ENCODE measurements around the gene USP37. TPM values are rescaled to one million over a fixed set of nuclear protein-coding genes. Genes with fewer than 3 reads are reported as not detected.

The USP37 gene, protein sequence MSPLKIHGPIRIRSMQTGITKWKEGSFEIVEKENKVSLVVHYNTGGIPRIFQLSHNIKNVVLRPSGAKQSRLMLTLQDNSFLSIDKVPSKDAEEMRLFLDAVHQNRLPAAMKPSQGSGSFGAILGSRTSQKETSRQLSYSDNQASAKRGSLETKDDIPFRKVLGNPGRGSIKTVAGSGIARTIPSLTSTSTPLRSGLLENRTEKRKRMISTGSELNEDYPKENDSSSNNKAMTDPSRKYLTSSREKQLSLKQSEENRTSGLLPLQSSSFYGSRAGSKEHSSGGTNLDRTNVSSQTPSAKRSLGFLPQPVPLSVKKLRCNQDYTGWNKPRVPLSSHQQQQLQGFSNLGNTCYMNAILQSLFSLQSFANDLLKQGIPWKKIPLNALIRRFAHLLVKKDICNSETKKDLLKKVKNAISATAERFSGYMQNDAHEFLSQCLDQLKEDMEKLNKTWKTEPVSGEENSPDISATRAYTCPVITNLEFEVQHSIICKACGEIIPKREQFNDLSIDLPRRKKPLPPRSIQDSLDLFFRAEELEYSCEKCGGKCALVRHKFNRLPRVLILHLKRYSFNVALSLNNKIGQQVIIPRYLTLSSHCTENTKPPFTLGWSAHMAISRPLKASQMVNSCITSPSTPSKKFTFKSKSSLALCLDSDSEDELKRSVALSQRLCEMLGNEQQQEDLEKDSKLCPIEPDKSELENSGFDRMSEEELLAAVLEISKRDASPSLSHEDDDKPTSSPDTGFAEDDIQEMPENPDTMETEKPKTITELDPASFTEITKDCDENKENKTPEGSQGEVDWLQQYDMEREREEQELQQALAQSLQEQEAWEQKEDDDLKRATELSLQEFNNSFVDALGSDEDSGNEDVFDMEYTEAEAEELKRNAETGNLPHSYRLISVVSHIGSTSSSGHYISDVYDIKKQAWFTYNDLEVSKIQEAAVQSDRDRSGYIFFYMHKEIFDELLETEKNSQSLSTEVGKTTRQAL
- 7.9 TPM for total RNA-seq (2013)
- polyA plus RNA-seq (1 to 10 TPM; 2.7 to 4.9 (median 2.7) TPM), polyA minus RNA-seq (2.9 and 4.6 TPM in 2 replicates), total RNA-seq (43.0 to 115 (median 65.8) reads per million in 11 experiments)

- H3K4me3 ChIP-seq (replicated peaks in 1 of 3; ENCODE audit: low read depth in 2 of 3, low read length in 3 of 3) = peak within 1 kb of the TSS; percentile 77 to 86 (median 77)
- peaks cover 22% of the 10 kb centered on the region in 2 donors for H3K36me3 Mint-ChIP-seq
- intact Hi-C loops (cut with micrococcal nuclease) = loop anchor here (10.0 kb wide), 3 partner anchors 164 to 294 kb away; partner anchors contain the start of genes AAMP (in 1 of the 2), CTDSP1 (in 1 of the 2) and PNKD (in 1 of the 2)
- peak within 1 kb of the TSS; percentile 76 for H3K4me2 ChIP-seq (replicated peaks; ENCODE audit: extremely low read depth, low read length, poor library complexity, severe bottlenecking)
- H3K9me3 Mint-ChIP-seq = no peaks in the 10 kb centered on the region
- H3K27ac ChIP-seq (ENCODE audit: low read depth in 1 of 2, low read length in 2 of 2) = peak within 1 kb of the TSS; percentile 92 to 96
- H4K20me1 ChIP-seq (ENCODE audit: insufficient read depth, low read length) = peaks cover 13% of the 10 kb centered on the region
- H3K27me3 ChIP-seq (ENCODE audit: control insufficient read depth in 2 of 2, insufficient read depth in 2 of 2, low read length in 2 of 2) = no peaks in the 10 kb centered on the region
- no peaks in the 10 kb centered on the region for H3K27me3 Mint-ChIP-seq (ENCODE audit: low read depth in 3 of 3)
- H3K4me1 Mint-ChIP-seq = peaks cover 45% of the 10 kb centered on the region
- H2AFZ ChIP-seq (ENCODE audit: insufficient read depth, low read depth, low read length, poor library complexity, severe bottlenecking) = peak within 1 kb of the TSS; percentile 78
- WGBS (ENCODE audit: insufficient coverage) = under 1% methylated on average over 69 of the region's 77 CpGs
- H3K9ac ChIP-seq (ENCODE audit: insufficient read depth, low read length, poor library complexity, severe bottlenecking) = peak within 1 kb of the TSS; percentile 93
- H3K36me3 ChIP-seq (replicated peaks in 1 of 2; ENCODE audit: control insufficient read depth in 1 of 2, insufficient read depth in 2 of 2, low read length in 2 of 2) = peaks cover 5 to 18% of the 10 kb centered on the region in 2 donors
- peak; percentile 98 to 99 (median 99) for DNase-seq
- TF ChIP-seq CTCF (IDR thresholded peaks at IDR 0.05) = no peak
- no peaks in the 10 kb centered on the region for H3K9me3 ChIP-seq (replicated peaks in 1 of 2; ENCODE audit: control insufficient read depth in 1 of 2, insufficient read depth in 1 of 2, low read length in 2 of 2)
- H3K79me2 ChIP-seq (ENCODE audit: insufficient read depth, low read length) = peaks cover 96% of the 10 kb centered on the region
- H3K4me3 Mint-ChIP-seq = peak within 1 kb of the TSS; percentile 92 to 97
- H3K4me1 ChIP-seq (ENCODE audit: control insufficient read depth in 1 of 2, insufficient read depth in 2 of 2, low read length in 2 of 2) = peaks cover 24 to 27% of the 10 kb centered on the region in 2 donors
- H3K27ac Mint-ChIP-seq = peak within 1 kb of the TSS; percentile 99 to 100 (median 99)
Measured at GRCh38 chr2:218568190-218569037, at the start of gene USP37, which contains the start of gene CNOT9. Gene USP37 (minus strand): TSS chr2:218568351. CDS start chr2:218558653, 9,698 bp downstream. Gene CNOT9 (plus strand): TSS chr2:218568839. CDS start chr2:218568955, 116 bp downstream.
